Vagina (tissue), 2 donors: Measurements from ENCODE around the gene NR1H2. TPM values are rescaled to one million over a fixed set of nuclear protein-coding genes. Genes with fewer than 3 reads are reported as not detected.

Source experiments
- DNase-seq, 2 donors: peaks; one replicate each; pipeline ENCODE4 v3.0.0-alpha.2; 2017; ENCODE audit errors: extremely low spot score in 2 of 2
- H3K27ac ChIP-seq: fragments of 200-600 bp; sonication (generic); one replicate; pipeline ENCODE4 v1.5.1; 2019
- H3K27me3 ChIP-seq: fragments of 200-600 bp; sonication (generic); one replicate; pipeline ENCODE4 v1.5.1; 2019
- H3K36me3 ChIP-seq, 2 donors: fragments of 200-600 bp; sonication (generic); one replicate each; pipeline ENCODE4 v1.5.1; 2017 to 2019
- H3K4me1 ChIP-seq: fragments of 200-600 bp; sonication (generic); one replicate; pipeline ENCODE4 v1.5.1; 2019
- H3K4me3 ChIP-seq, 2 donors: fragments of 200-600 bp; sonication (generic); 1 replicate in 1 of 2; 2 replicates in 1 of 2; pipeline ENCODE4 v1.5.1; 2016 to 2019
- H3K9me3 ChIP-seq: fragments of 200-600 bp; sonication (generic); one replicate; pipeline ENCODE4 v1.5.1; 2019
- POLR2A ChIP-seq, 2 donors: fragments of 450-650 bp; IDR thresholded peaks; one replicate each; pipeline ENCODE4 v1.6.1; 2017; ENCODE audit warnings: antibody characterized with exemption in 2 of 2, mild to moderate bottlenecking in 2 of 2, moderate library complexity in 2 of 2
- POLR2AphosphoS5 ChIP-seq, 2 donors: sonication (generic); formaldehyde crosslinking; IDR thresholded peaks; one replicate each; pipeline ENCODE4 v1.9.0; 2017; ENCODE audit warnings: antibody characterized with exemption in 2 of 2, mild to moderate bottlenecking in 2 of 2, low read depth in 1 of 2; ENCODE audit not compliant: insufficient read depth in 1 of 2
- intact Hi-C: fragments of 100-400 bp; cut with DNase I; formaldehyde crosslinking; loops from one replicate; pipeline ENCODE4 v1.15.1; 2023
- total RNA-seq: library from RNA; depleted of rRNA; stranded (reverse); fragments of >200 nt; gene quantifications from one replicate; pipeline ENCODE4 v1.2.3, GENCODE V29; 2016
- TF ChIP-seq, protein P1 (sequence below), 3 experiments: fragments of 450-650 bp in 2 of 3; fragments of 200-600 bp in 1 of 3; sonication (generic) in 1 of 3; IDR thresholded peaks; one replicate each; pipeline ENCODE4 v1.5.1; 2017 to 2019; ENCODE audit warnings: antibody characterized with exemption in 3 of 3, mild to moderate bottlenecking in 2 of 3, moderate library complexity in 2 of 3

NR1H2 gene
- total RNA-seq, 1 donor from 2014 or later = 84.7 TPM

DNA sequence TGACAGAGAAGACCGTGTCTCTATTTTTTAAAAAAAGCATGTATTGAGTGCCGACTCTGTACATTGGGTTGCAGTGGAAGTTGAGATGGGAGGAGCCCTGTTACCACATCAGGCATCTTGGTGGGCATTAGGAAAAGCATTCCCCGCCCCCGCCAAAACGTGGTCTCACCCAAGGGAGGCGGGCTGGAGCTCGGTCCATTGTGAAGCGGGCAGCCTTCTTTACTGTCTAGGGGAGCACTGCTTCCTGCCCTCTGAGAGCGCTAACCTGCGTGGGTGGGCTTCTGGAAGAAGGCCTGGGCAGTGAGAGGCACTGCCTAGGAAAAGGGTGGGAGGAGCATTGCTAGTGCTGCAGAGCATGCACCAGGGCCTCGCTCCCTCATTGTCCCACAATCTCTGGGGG, 3.9 kb downstream of the NR1H2 start:
- intact Hi-C loops = no loop called here
- Histone ChIP-seq H3K36me3 (peaks cover 0 to 49% of the 10 kb centered on the region in 2 donors), H3K27ac (no peak overlapping the region), H3K9me3 (no peaks in the 10 kb centered on the region), H3K4me1 (peaks cover 34% of the 10 kb centered on the region), H3K27me3 (no peaks in the 10 kb centered on the region), H3K4me3 (no peak overlapping the region)
- TF ChIP-seq POLR2A (IDR thresholded peaks at IDR 0.05) = no peak
- TF ChIP-seq, protein P1, sequence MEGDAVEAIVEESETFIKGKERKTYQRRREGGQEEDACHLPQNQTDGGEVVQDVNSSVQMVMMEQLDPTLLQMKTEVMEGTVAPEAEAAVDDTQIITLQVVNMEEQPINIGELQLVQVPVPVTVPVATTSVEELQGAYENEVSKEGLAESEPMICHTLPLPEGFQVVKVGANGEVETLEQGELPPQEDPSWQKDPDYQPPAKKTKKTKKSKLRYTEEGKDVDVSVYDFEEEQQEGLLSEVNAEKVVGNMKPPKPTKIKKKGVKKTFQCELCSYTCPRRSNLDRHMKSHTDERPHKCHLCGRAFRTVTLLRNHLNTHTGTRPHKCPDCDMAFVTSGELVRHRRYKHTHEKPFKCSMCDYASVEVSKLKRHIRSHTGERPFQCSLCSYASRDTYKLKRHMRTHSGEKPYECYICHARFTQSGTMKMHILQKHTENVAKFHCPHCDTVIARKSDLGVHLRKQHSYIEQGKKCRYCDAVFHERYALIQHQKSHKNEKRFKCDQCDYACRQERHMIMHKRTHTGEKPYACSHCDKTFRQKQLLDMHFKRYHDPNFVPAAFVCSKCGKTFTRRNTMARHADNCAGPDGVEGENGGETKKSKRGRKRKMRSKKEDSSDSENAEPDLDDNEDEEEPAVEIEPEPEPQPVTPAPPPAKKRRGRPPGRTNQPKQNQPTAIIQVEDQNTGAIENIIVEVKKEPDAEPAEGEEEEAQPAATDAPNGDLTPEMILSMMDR (IDR thresholded peaks at IDR 0.05) = no peak
- no peak for DNase-seq

DNA sequence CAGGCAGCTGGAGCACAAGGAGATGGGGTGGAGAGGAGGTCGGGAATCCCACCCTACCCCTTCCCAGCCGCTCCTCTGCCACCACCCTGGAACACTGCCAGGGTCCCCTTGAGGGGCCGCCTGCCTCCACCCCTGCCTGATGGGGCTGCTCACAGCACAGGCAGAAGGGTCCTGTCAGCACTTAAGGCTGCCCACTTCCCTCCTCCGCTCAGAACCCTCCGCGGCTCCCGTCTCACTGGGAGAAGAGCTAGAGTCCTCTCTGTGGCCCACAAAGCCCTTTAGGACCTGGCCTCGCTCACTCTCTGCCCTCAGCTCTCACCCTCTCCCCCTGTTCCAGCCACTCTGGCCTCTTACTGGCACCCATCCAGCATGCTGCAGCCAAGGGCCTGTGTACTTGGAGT, 4.5 kb downstream of the NR1H2 start:
- no peaks in the 10 kb centered on the region for H3K9me3 ChIP-seq
- no peak for TF ChIP-seq POLR2AphosphoS5 (IDR thresholded peaks at IDR 0.05; ENCODE audit: insufficient read depth in 1 of 2, low read depth in 1 of 2)
- TF ChIP-seq, protein P1 (IDR thresholded peaks at IDR 0.05) = no peak
- no peak for TF ChIP-seq POLR2A (IDR thresholded peaks at IDR 0.05)
- peaks cover 35% of the 10 kb centered on the region for H3K4me1 ChIP-seq
- no peak overlapping the region for H3K4me3 ChIP-seq
- intact Hi-C loops = no loop called here
- no peak for DNase-seq
- H3K27me3 ChIP-seq = no peaks in the 10 kb centered on the region
- H3K36me3 ChIP-seq = peaks cover 0 to 49% of the 10 kb centered on the region in 2 donors
- no peak overlapping the region for H3K27ac ChIP-seq

DNA sequence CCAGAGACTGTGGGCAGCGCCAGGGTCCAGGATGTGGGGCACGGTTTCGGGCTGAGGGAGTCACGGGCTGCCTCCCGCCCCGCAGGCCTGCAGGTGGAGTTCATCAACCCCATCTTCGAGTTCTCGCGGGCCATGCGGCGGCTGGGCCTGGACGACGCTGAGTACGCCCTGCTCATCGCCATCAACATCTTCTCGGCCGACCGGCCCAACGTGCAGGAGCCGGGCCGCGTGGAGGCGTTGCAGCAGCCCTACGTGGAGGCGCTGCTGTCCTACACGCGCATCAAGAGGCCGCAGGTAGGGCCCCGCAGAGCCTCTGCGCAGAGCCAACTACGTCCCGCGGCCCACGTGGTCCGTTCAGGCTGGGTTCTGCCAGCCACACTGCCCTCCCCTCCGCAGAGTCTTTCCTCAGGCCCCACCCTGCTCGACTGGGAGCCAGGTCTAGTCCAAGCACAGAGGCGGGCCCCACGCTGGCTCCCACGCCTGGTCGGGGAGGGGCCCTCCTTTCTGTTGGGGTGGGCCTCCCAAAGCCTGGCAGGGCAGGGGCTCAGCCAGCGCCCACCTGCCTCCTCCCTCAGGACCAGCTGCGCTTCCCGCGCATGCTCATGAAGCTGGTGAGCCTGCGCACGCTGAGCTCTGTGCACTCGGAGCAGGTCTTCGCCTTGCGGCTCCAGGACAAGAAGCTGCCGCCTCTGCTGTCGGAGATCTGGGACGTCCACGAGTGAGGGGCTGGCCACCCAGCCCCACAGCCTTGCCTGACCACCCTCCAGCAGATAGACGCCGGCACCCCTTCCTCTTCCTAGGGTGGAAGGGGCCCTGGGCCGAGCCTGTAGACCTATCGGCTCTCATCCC, 5.8 kb downstream of the NR1H2 start:
- H3K27ac ChIP-seq = no peak overlapping the region

DNA sequence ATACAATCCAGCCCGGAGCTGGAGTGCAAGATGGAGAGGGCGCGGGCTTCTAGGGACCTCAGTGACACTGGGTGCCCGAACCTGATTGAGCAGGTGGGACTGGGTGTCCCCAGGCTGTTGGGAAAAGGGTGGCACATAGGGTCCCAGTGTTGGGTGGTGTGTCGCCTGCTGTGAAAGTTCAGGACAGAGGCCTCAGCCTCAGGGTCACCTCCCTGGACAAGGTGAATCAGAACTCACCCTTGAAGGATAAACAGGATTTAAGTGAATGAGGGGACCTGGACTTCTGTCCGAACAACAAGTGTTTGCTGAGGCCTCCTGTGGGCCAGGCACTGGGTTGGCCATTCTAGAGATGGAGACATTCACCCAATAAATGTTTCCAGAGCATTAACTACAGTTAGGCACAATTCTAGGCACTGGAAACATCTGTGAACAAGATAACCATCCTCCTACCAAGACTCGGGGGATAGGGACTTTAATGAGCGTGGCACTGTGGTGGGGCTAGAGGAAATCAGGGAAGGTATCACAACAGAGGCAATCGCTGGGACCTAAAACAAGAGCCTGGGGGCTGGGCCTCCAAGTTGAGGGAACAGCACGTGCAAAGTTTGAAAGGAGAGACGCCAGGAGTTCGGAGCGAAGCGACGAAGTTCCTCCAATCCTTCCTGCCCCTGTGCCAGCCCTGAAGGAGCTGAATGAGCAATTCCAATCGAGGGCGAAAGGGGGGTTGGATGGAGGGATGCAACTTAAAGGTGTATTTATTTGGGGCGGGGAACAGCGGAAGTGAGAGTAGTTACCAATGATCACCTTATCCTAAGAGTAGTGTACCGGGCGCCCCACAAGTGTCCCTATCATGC, 7.0 kb downstream of the NR1H2 start:
- TF ChIP-seq POLR2AphosphoS5 (IDR thresholded peaks at IDR 0.05; ENCODE audit: insufficient read depth in 1 of 2, low read depth in 1 of 2) (no peak), POLR2A (IDR thresholded peaks at IDR 0.05) (no peak)
- TF ChIP-seq, protein P1 (IDR thresholded peaks at IDR 0.05) = no peak
- peaks cover 0 to 38% of the 10 kb centered on the region in 2 donors for H3K36me3 ChIP-seq
- no peaks in the 10 kb centered on the region for H3K27me3 ChIP-seq
- H3K27ac ChIP-seq = peak overlapping the region; percentile 75
- intact Hi-C loops = no loop called here
- peak overlapping the region; percentile 54 to 72 for H3K4me3 ChIP-seq
- no peaks in the 10 kb centered on the region for H3K9me3 ChIP-seq
- DNase-seq = no peak
- H3K4me1 ChIP-seq = peaks cover 19% of the 10 kb centered on the region

More for the DNA sequence above, 5.8 kb downstream of the NR1H2 start:
- peaks cover 0 to 49% of the 10 kb centered on the region in 2 donors for H3K36me3 ChIP-seq
- H3K27me3 ChIP-seq = no peaks in the 10 kb centered on the region
- H3K4me1 ChIP-seq = peaks cover 25% of the 10 kb centered on the region
- no peak for TF ChIP-seq POLR2AphosphoS5 (IDR thresholded peaks at IDR 0.05; ENCODE audit: insufficient read depth in 1 of 2, low read depth in 1 of 2)
- TF ChIP-seq, protein P1 (IDR thresholded peaks at IDR 0.05) = no peak
- TF ChIP-seq POLR2A (IDR thresholded peaks at IDR 0.05) = no peak
- intact Hi-C loops = no loop called here
- no peaks in the 10 kb centered on the region for H3K9me3 ChIP-seq
- no peak overlapping the region for H3K4me3 ChIP-seq
- no peak for DNase-seq
